GM19397 (cell line): ENCODE measurements around the gene DHX58.

Experiments used
- ATAC-seq: cut with Tn5 transposase; IDR thresholded peaks from one replicate; pipeline ENCODE4 v1.9.1; 2021; ENCODE audit warnings: mild to moderate bottlenecking, moderate library complexity; ENCODE audit not compliant: unreplicated experiment

DHX58 gene

GRCh38 chr17:42087736-42088705 is 24.5 kb downstream of the DHX58 start:
- no peak for ATAC-seq

GRCh38 chr17:42087042-42087701 is 25.3 kb downstream of the DHX58 start:
- no peak for ATAC-seq

DNA sequence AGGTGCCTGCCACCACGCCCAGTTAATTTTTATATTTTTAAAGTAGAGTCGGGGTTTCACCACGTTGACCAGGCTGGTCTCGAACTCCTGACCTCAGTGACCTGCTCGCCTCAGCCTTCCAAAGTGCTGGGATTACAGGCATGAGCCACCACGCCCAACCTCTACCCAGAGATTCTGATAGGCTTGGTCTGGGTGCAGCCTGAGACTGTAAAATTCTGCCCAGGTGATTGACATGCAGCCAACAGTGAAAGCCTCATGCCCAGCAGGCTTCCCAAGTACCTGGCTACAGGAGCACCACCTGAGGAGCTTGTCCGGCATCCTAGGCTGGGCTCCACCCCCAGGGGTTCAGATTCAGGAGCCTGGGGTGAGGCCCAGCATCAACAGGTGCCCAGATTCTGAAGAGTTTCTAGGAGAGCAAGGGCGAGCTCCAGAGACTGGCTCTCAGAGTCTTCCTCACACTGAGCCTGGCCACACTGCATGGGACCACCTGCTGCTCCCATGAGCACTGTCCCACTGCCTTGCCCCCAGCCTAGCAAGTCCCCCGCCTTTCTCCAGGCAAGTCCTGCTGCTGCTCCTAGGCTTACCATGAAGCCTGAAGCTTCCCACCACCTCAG is 30.9 kb downstream of the DHX58 start:
- no peak for ATAC-seq

- ATAC-seq: no peak
Observed at GRCh38 chr17:42079541-42079940, 33.0 kb downstream of the DHX58 start.

DNA sequence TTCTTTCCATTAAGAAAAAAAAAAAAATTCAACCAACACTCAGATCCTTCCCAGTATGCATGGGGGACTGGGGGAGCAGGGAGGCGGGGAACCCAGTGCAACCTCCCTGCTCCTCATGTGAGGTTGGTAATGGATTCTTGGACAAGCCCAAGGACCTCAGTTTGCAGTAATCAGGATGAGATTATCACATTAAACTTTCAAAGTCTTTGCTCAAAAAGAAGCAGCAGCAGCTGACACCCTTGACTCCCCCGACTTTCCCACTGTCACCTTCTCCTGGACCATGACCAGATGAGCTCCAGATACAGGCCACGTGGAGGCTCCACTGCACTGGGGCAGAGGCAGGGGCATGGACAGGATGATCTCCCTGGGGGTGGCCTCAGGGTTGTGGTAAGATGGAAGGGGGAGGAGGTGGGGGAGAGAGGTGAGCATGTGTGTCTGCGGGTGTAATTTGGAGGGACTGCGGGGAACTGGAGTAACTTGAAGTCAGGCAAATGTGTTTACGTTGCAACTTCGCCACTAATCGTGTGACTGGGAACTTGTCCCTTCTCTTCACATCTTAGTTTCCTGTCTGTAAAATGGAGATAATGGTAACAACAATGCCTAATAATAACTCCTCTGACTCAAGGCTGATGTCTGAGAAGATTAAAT is 34.0 kb downstream of the DHX58 start:
- ATAC-seq: no peak

GRCh38 chr17:42077755-42078154 is 34.8 kb downstream of the DHX58 start:
- no peak for ATAC-seq

GRCh38 chr17:42076797-42077559 is 35.5 kb downstream of the DHX58 start:
- ATAC-seq: no peak

DNA sequence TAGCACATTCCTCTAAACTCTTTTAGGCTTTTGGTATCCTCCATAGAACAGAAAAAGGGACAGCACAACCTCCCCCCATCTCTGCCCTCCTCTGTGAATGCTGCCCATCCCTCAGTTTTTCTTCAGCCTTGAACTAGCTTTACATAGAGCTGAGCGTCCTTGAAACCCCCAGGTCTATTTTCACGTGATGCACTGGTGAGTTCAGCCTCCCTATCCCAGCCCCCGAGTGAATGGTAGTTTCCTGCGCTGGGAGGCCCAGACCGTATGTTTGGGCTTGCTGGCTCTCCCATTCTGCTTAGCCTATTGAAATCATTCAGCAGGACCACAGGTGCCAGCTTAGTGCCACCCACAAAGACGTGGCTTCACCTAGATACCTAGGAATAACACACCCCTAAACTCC is 36.7 kb downstream of the DHX58 start:
- ATAC-seq: no peak

DNA sequence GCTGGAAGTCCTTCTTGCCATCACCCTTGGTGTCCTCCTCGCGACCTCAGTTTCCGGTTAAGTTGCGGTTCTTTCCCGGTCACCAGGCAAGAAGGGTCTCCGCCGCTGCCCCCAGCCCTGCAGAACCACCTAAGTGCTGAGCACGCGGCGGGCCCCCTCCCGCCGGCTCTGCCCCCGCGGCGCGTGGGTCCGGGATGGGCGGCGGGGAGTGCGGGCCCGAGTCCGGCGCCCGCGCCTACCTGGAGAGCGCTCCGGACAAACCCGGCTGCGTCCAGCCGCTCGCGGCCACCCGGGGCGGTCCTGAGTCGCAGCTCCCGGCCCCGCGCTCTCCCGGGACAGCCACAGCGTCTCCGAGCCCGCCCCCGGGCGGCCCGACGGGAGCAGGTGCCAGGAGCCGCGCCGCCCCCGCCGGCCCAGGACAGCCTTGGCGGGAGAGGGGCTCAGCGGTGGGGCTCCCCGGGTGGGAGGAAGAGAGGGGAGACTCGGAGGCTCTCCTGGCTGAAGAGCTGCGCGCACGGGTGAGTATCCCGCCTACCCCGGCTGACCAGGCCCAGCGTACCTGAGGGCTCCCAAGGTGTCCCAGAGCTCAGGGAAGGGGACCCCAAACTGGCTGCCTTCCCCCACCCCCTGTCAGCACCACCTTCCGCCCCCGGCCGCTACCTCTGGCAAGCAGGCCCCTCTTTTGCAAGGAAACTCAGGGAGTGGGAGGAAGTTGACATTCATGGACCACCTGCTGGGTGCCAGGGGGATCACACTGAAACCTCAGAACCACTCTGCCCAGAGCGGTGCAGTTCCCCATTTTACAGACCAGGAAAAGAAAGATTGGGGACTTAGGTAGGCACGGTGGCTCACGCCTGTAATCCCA is 40.0 kb downstream of the DHX58 start:
- ATAC-seq: no peak

DNA sequence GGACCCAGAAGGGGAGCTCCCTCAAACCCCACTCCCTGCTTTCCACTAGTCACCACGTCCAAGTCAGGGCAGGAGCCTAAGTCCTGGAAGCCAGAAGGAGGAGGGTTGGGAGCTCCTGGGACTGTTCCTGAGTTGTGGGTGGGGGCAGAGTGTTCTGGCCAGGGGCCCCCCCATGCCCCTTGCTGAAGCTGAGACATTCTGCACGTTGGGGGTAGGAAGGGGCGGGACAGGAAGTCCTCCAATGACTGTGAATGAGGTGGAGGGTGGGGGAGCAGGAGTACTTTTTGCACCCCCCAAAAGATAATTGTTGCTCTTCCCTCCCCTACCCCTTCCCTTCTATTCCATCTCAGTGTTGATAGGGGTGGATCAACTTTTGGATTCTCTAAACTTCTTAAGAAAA is 40.7 kb downstream of the DHX58 start:
- ATAC-seq: no peak

DNA sequence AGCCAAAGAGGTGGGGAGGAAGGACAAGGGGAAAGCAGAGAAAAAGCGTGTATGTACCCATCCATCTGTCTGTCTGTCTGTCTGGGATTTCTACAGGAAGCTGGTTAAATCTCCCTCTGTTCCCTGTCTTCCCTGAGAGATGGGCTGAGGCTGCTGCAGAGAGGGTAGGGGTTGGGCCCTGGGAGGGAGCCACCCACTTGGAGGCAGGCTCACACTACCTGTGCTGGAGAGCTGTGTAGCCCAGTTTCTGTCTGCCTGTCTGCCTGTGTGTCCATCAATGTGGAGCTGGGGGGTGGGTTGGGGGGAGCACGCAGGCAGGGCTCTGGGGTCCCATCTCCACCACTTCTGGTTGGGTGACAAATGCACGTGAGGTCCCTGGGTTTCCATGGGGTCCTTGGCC is 43.5 kb downstream of the DHX58 start:
- no peak for ATAC-seq

DNA sequence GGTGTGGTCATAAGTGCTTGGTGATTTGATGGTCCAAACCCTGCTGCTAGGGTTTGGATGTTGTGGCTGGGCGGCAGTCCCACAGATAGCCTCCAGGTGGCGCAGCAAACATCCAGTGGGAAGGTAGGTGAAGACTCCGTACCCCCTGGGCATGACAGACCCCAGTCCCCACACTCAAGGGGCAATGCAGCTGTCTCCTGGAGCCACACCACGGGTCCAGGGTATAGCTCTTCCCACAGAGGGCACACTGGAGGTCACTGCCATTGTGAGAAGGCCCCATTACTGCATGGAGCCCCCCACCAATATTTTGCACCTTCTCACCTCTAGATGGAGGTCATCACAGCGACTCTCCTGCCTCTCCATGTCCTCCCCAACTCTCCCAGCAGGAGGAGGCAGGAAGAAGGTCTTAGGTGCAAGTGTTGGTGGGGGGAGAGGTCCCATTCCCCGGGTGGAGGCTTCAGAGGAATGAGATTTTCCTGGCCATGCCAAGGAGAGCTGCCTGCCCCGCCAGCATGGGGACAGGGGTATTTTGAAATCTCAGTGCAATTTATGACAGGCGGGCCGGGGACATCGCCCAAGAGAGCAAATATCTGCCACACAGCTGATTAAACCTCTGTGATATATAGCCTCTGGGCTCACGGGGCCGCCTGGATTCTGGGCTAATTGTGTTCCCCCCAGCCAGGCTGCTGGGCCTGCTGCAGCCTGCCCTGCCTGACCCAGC is 45.0 kb downstream of the DHX58 start:
- no peak for ATAC-seq

- no peak for ATAC-seq
Observed at GRCh38 chr17:42065201-42065600, 47.3 kb downstream of the DHX58 start.

DNA sequence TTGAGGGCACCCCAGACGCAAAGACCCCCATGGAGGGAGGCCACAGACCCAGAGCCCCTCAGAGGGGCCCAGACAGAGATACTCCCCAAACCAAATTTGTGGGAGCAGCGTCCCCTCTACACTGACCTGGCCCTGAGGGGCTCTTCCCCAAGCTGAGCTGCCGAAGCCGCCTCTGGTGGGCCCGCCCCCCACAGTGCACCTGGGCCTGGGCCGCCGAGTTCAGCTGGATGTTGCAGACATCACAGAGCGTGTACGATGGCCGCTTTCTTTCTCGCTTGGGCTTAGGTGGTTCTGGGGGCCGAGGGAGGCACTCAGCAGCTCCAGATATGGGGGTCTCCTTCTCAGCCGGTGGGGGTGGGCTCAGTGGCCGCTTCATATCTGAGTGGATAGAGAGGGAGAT is 49.8 kb downstream of the DHX58 start:
- ATAC-seq: no peak

- ATAC-seq: no peak
Observed at GRCh38 chr17:42061646-42062487, 50.6 kb downstream of the DHX58 start.

DNA sequence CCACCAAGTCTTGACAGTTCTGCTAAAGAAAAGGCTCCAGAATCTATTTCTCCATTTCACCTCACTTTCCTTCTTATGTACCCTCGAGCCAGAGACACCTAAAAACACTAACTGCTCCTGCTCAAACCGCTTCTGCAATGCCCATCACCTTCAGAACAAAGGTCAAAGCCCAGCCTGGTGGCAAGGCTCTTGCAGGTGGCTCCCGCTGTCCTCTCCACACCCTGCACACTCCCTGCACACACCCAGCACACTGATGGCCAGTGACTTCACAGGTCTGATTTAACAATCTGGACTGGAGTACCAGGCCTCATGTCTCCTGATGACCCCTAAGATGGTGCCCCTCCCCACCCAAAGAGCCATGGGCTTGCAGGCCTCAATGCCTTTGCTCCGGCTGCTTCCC is 52.3 kb downstream of the DHX58 start:
- no peak for ATAC-seq

DNA sequence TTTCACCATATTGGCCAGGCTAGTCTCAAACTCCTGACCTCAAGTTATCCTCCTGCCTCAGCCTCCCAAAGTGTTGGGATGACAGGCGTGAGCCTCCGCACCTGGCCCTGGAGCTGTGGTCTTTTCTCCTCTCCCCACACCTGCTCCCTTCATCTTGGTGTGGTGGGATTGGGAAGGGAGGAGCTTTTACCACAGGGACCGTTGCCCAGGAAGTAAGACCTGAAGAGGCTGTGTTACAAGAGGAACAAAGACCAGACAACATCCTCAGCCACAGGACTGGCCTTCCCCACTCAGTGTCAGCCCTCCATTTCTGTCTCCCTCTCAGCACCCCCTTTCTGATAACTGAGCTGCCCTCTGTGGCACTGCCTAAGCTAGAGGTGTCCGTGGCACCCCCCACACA is 52.7 kb downstream of the DHX58 start:
- no peak for ATAC-seq

- no peak for ATAC-seq
Observed at GRCh38 chr17:42058063-42058462, 54.5 kb downstream of the DHX58 start.
